GM12878 (cell line): ENCODE data around the gene NCBP3. TPM values are rescaled to one million over a fixed set of nuclear protein-coding genes. Genes with fewer than 3 reads are reported as not detected.

ENCODE experiments used
- ATAC-seq: fragments of 200-7000 bp; cut with Tn5 transposase; 3 replicates; pipeline ENCODE4 v1.9.1; 2020; ENCODE audit warnings: mild to moderate bottlenecking, moderate library complexity
- BruUV-seq: library from RNA; stranded (reverse); fragments of 400-500 nt; replicated peaks from 2 replicates; lab custom pipeline; 2021; lab: Mats Ljungman, UMichigan
- CTCF ChIA-PET: fragments of 300-600 bp; sonication (Branson Sonifier 250); formaldehyde crosslinking; extraction: SDS; loops from one replicate; lab custom pipeline; 2021; ENCODE audit warnings: inconsistent platforms; lab: Yijun Ruan, JAX
- POLR2A ChIA-PET: fragments of 350-600 bp; formaldehyde crosslinking; extraction: SDS; loops from one replicate; lab custom pipeline; 2021; ENCODE audit warnings: inconsistent platforms; lab: Charles Lee
- RAD21 ChIA-PET: fragments of 300-600 bp; sonication (Branson Sonifier 250); formaldehyde crosslinking; loops from one replicate; lab custom pipeline; 2023; ENCODE audit warnings: antibody characterized with exemption; ENCODE audit not compliant: unreplicated experiment; lab: Charles Lee
- SMC1A ChIA-PET: fragments of 300-600 bp; sonication (Branson Sonifier 250); formaldehyde crosslinking; loops from one replicate; lab custom pipeline; 2023; ENCODE audit not compliant: unreplicated experiment, uncharacterized antibody; lab: Charles Lee
- DNase-seq: peaks from one replicate; pipeline ENCODE4 v3.0.0-alpha.2; 2011; ENCODE audit warnings: low read depth, low spot score
- FAIRE-seq: peaks from 3 replicates; lab custom pipeline; 2011; peaks lifted over from hg19 to GRCh38; lab: Jason Lieb, UNC
- H2AFZ ChIP-seq: 2 replicates; pipeline ENCODE4 v1.6.0; 2011; ENCODE audit warnings: low read depth, low read length, control low read depth; ENCODE audit not compliant: control insufficient read depth
- H3K27ac ChIP-seq: 2 replicates; pipeline ENCODE4 v1.5.1; 2011; ENCODE audit warnings: control low read depth; ENCODE audit not compliant: control insufficient read depth, insufficient read depth
- H3K27me3 ChIP-seq, 2 experiments: replicated peaks in 1 of 2; 2 replicates each; pipeline versions ENCODE4 v1.6.0 to v1.6.1; 2011; ENCODE audit warnings: low read length in 1 of 2; ENCODE audit not compliant: control insufficient read depth in 2 of 2, insufficient read depth in 2 of 2
- H3K36me3 ChIP-seq, 2 experiments: 2 replicates each; pipeline ENCODE4 v1.5.1; 2011; ENCODE audit warnings: low read length in 1 of 2; ENCODE audit not compliant: control insufficient read depth in 2 of 2, insufficient read depth in 2 of 2
- H3K4me1 ChIP-seq: 2 replicates; pipeline ENCODE4 v1.6.1; 2011; ENCODE audit warnings: mild to moderate bottlenecking, low read length, moderate library complexity, mixed read lengths; ENCODE audit not compliant: control insufficient read depth, insufficient read depth
- H3K4me2 ChIP-seq: 2 replicates; pipeline ENCODE4 v1.6.0; 2011; ENCODE audit warnings: control low read depth; ENCODE audit not compliant: control insufficient read depth, insufficient read depth
- H3K4me3 ChIP-seq: fragments of 200-600 bp; sonication (generic); 2 replicates; pipeline ENCODE4 v1.5.1; 2016
- H3K79me2 ChIP-seq: 2 replicates; pipeline ENCODE4 v1.6.0; 2011; ENCODE audit warnings: low read length; ENCODE audit not compliant: control insufficient read depth, insufficient read depth
- H3K9ac ChIP-seq: 2 replicates; pipeline ENCODE4 v1.8.0; 2011; ENCODE audit warnings: low read length, control low read depth, mixed read lengths; ENCODE audit not compliant: control insufficient read depth, insufficient read depth
- H3K9me3 ChIP-seq: replicated peaks from 3 replicates; pipeline ENCODE4 v1.5.1; 2011; ENCODE audit warnings: mild to moderate bottlenecking, low read length; ENCODE audit not compliant: control insufficient read depth, insufficient read depth
- H4K20me1 ChIP-seq: 2 replicates; pipeline ENCODE4 v1.6.0; 2011; ENCODE audit not compliant: control insufficient read depth, insufficient read depth
- ASH2L ChIP-seq: fragments of 300-600, 200-600 bp; sonication (generic); IDR thresholded peaks from 2 replicates; pipeline ENCODE4 v1.6.1; 2017; ENCODE audit warnings: low read depth, mild to moderate bottlenecking, borderline replicate concordance
- BHLHE40 ChIP-seq, 2 experiments: fragments of 450-650 bp in 1 of 2; IDR thresholded peaks; 2 replicates each; pipeline ENCODE4 v1.6.1; 2011 to 2017; ENCODE audit warnings: low read depth in 2 of 2, borderline replicate concordance in 1 of 2, improper control_type of control experiment in 1 of 2, low read length in 1 of 2, mild to moderate bottlenecking in 1 of 2
- CHD4 ChIP-seq: fragments of 200-600 bp; sonication (generic); IDR thresholded peaks from 2 replicates; pipeline ENCODE4 v1.6.1; 2016; ENCODE audit warnings: mild to moderate bottlenecking
- CREB1 ChIP-seq: IDR thresholded peaks from 2 replicates; pipeline ENCODE4 v1.6.1; 2012; ENCODE audit warnings: low read depth, mild to moderate bottlenecking, inconsistent platforms
- CREM ChIP-seq: IDR thresholded peaks from 2 replicates; pipeline ENCODE4 v1.6.1; 2014; ENCODE audit warnings: antibody characterized with exemption, low read depth
- E4F1 ChIP-seq: fragments of 450-650 bp; IDR thresholded peaks from 2 replicates; pipeline ENCODE4 v1.6.1; 2018; ENCODE audit warnings: borderline replicate concordance, mild to moderate bottlenecking; ENCODE audit not compliant: partially characterized antibody
- EED ChIP-seq: sonication (generic); IDR thresholded peaks from 2 replicates; pipeline ENCODE4 v1.6.1; 2016; ENCODE audit warnings: antibody characterized with exemption, low read depth
- ESRRA ChIP-seq: IDR thresholded peaks from 2 replicates; pipeline ENCODE4 v1.6.1; 2012; ENCODE audit warnings: mild to moderate bottlenecking, low read length, improper control_type of control experiment
- ETV6 ChIP-seq, 2 experiments: fragments of 450-650 bp in 1 of 2; IDR thresholded peaks in 1 of 2; conservative IDR thresholded peaks in 1 of 2; 2 replicates each; pipeline ENCODE4 v1.6.1; 2014; ENCODE audit warnings: antibody characterized with exemption in 1 of 2, borderline replicate concordance in 1 of 2, low read depth in 1 of 2, mild to moderate bottlenecking in 1 of 2, moderate library complexity in 1 of 2
- GATAD2B ChIP-seq: fragments of 450-650 bp; conservative IDR thresholded peaks from 2 replicates; pipeline ENCODE4 v1.6.1; 2017; ENCODE audit warnings: low read depth, mild to moderate bottlenecking, moderate library complexity
- IRF4 ChIP-seq: IDR thresholded peaks from 2 replicates; pipeline ENCODE4 v1.6.1; 2011; ENCODE audit warnings: low read depth, low read length
- MEF2A ChIP-seq: IDR thresholded peaks from 2 replicates; pipeline ENCODE4 v1.6.1; 2011; ENCODE audit warnings: low read depth, mild to moderate bottlenecking, low read length, moderate library complexity; ENCODE audit not compliant: insufficient read depth
- MYB ChIP-seq: fragments of 150-350 bp; IDR thresholded peaks from 2 replicates; pipeline ENCODE4 v1.6.1; 2014; ENCODE audit warnings: mild to moderate bottlenecking, low read depth, low read length, borderline replicate concordance
- MYC ChIP-seq: IDR thresholded peaks from 2 replicates; pipeline ENCODE4 v1.6.1; 2011; ENCODE audit warnings: mild to moderate bottlenecking, low read length, moderate library complexity, inconsistent platforms; ENCODE audit not compliant: insufficient read depth, insufficient replicate concordance, insufficient read length, severe bottlenecking
- POLR2A ChIP-seq: IDR thresholded peaks from 2 replicates; pipeline ENCODE4 v1.6.1; 2011; ENCODE audit warnings: low read depth, mild to moderate bottlenecking, low read length
- RAD51 ChIP-seq: fragments of 450-650 bp; IDR thresholded peaks from 2 replicates; pipeline ENCODE4 v1.6.1; 2016; ENCODE audit warnings: moderate library complexity, mild to moderate bottlenecking, inconsistent platforms
- RELA ChIP-seq: fragments of 450-650 bp; IDR thresholded peaks from 2 replicates; pipeline ENCODE4 v1.8.0; 2014; ENCODE audit warnings: borderline replicate concordance; ENCODE audit not compliant: partially characterized antibody
- TCF12 ChIP-seq: IDR thresholded peaks from 2 replicates; pipeline ENCODE4 v1.6.1; 2011; ENCODE audit warnings: low read depth, mild to moderate bottlenecking, low read length
- ZSCAN29 ChIP-seq: fragments of 450-650 bp; IDR thresholded peaks from 2 replicates; pipeline ENCODE4 v1.6.1; 2017; ENCODE audit warnings: mild to moderate bottlenecking, moderate library complexity
- WGBS: methylation state at CpG from one replicate; pipeline ENCODE4 v1.1.6; 2016; ENCODE audit warnings: low lambda C conversion rate; ENCODE audit not compliant: insufficient replicate concordance, insufficient coverage; ENCODE audit errors: missing lambda C conversion rate; 5-methylcytosine and 5-hydroxymethylcytosine counted together
- in situ Hi-C: fragments of 300-500 bp; cut with MboI; formaldehyde crosslinking; loops from 9 replicates; pipeline ENCODE4 v1.14.3; 2018; ENCODE audit warnings: mixed read lengths
- intact Hi-C: fragments of 100-400 bp; cut with micrococcal nuclease; formaldehyde crosslinking; loops from one replicate; pipeline ENCODE4 v1.14.2; 2022; ENCODE audit not compliant: unreplicated experiment
- polyA plus RNA-seq, 11 experiments: library from polyadenylated mRNA; depleted of rRNA in 4 of 11; unstranded in 6 of 11; stranded (reverse) in 5 of 11; fragments of >200 nt; fragmentation: Nextera tagmentation in 4 of 11; fragmentation: Illumina TruSeq in 1 of 11; extraction: Ambion mirVana in 4 of 11; extraction: Trizol in 1 of 11; gene quantifications; 1 replicate in 1 of 11; 2 replicates in 10 of 11; pipeline versions ENCODE4 v1.2.1 to v1.2.3, GENCODE V29; 2011 to 2016; ENCODE audit warnings: inconsistent platforms in 2 of 11, missing spikeins in 2 of 11, low read depth in 1 of 11
- total RNA-seq, 4 experiments: library from RNA; depleted of rRNA in 3 of 4; stranded (reverse); fragments of >200 nt in 3 of 4; fragmentation: Illumina TruSeq in 1 of 4; extraction: Trizol in 1 of 4; gene quantifications; 2 replicates each; pipeline versions ENCODE4 v1.2.1 to v1.2.3, GENCODE V29; 2013 to 2021
- TF ChIP-seq, protein P1 (sequence below): IDR thresholded peaks from 2 replicates; pipeline ENCODE4 v1.6.1; 2011; ENCODE audit warnings: mild to moderate bottlenecking, low read depth, low read length, moderate library complexity; ENCODE audit not compliant: insufficient replicate concordance

NCBP3 gene
- total and polyA plus RNA-seq, 10 of the 15 experiments (the other 5 are each of a cell fraction or from before 2014, with no cell fraction given): 5.2 to 32.0 (median 23.2) TPM

DNA sequence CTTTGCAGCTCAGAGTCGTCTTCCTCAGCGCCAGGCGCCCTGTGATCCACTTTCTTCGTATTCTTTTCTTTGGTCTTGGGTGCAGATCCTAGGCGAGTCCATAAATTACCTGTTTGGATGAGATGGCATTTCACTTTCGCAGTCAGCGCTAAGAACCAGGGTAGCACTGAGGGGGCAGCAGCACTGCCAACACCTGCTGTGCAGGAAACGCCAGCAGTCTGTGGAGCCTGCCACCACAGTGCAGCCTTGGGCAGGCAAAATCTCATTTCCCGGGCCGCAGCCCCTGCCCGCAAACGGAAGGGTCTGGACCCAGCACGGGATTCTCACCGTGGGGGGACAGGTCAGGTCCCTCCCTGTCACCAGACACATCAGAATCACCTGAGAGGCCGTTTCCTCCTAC, 32.9 kb downstream of the NCBP3 start:
- peaks cover 16 to 18% of the 10 kb centered on the region in 2 experiments for H3K36me3 ChIP-seq
- POLR2A ChIA-PET: no interaction called here

DNA sequence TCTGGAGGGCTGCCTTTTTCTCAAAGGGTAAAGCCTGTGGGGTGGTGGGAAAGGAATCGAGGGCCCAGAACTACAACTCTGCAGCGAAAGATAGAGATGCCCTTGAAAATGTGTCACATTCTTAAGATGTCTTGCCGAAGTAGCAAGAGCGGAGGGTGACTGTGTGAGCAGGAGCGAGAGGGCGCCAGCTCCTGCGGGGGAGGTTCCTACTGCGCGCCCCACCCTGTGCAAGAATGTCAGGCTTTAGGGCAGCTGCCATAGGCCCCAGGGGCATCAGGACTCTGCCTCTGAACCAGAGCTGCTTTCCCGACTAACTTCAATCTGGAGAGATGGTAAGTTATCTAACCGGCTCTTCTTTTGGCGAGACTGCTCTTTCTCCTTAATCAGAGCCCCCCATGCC, 33.3 kb downstream of the NCBP3 start:
- ChIA-PET CTCF (interaction anchor here (1.1 to 3.5 kb wide), 3 partner anchors 14 to 79 kb away, joined by 3 to 23 read pairs (median 14); no protein-coding TSS in a partner anchor), RAD21 (interaction anchor here (1.4 kb wide), 1 partner anchor 75 kb away, joined by 4 read pairs; no protein-coding TSS in a partner anchor), POLR2A (no interaction called here), SMC1A (interaction anchor here (0.8 kb wide), 1 partner anchor 15 kb away, joined by 3 read pairs; no protein-coding TSS in a partner anchor)
- H3K36me3 ChIP-seq: peaks cover 16 to 17% of the 10 kb centered on the region in 2 experiments
- H3K27me3 ChIP-seq: no peaks in the 10 kb centered on the region
- ATAC-seq (no peak), DNase-seq (no peak), FAIRE-seq (no peak)
- in situ Hi-C loops (no loop called here), intact Hi-C loops (no loop called here)
- 98% methylated on average over 11 of the region's 12 CpGs for WGBS
- no peaks in the 10 kb centered on the region for H3K9me3 ChIP-seq
- no peak overlapping the region for H3K27ac ChIP-seq
- no peaks in the 10 kb centered on the region for H3K79me2 ChIP-seq
- no peak overlapping the region for H2AFZ ChIP-seq
- no peak overlapping the region for H3K4me2 ChIP-seq
- BruUV-seq: no TSS peak
- H4K20me1 ChIP-seq: no peaks in the 10 kb centered on the region
- peaks cover 9% of the 10 kb centered on the region for H3K4me1 ChIP-seq
- no peak overlapping the region for H3K4me3 ChIP-seq
- H3K9ac ChIP-seq: no peak overlapping the region
- TF ChIP-seq, protein P1, sequence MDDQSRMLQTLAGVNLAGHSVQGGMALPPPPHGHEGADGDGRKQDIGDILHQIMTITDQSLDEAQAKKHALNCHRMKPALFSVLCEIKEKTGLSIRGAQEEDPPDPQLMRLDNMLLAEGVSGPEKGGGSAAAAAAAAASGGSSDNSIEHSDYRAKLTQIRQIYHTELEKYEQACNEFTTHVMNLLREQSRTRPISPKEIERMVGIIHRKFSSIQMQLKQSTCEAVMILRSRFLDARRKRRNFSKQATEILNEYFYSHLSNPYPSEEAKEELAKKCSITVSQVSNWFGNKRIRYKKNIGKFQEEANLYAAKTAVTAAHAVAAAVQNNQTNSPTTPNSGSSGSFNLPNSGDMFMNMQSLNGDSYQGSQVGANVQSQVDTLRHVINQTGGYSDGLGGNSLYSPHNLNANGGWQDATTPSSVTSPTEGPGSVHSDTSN: no peak
- TF ChIP-seq ZSCAN29 (no peak), ESRRA (no peak), MYB (no peak), GATAD2B (no peak), RELA (no peak), E4F1 (no peak), CREM (no peak), EED (no peak), ETV6 (conservative IDR thresholded peaks at IDR 0.05 in 1 of 2, IDR thresholded peaks at IDR 0.05 in 1 of 2; ENCODE audit: borderline replicate concordance in 1 of 2, low read depth in 1 of 2) (no peak), IRF4 (no peak), POLR2A (no peak)

More for the DNA sequence above, 32.9 kb downstream of the NCBP3 start:
- no peaks in the 10 kb centered on the region for H3K9me3 ChIP-seq
- ChIA-PET SMC1A (no interaction called here), CTCF (interaction anchor here (1.1 to 3.5 kb wide), 2 partner anchors 13 to 79 kb away, joined by 3 to 14 read pairs; no protein-coding TSS in a partner anchor), RAD21 (no interaction called here)
- WGBS: 96% methylated on average over 15 of the region's 15 CpGs
- H3K27me3 ChIP-seq: no peaks in the 10 kb centered on the region
- FAIRE-seq: no peak
- H2AFZ ChIP-seq: no peak overlapping the region
- H3K4me3 ChIP-seq: no peak overlapping the region
- no TSS peak for BruUV-seq
- TF ChIP-seq CHD4 (no peak), CREM (no peak), ASH2L (no peak), TCF12 (no peak), BHLHE40 (IDR thresholded peaks at IDR 0.05; ENCODE audit: borderline replicate concordance in 1 of 2, low read depth in 2 of 2, low read length in 1 of 2) (no peak), MYC (no peak), RAD51 (no peak), MEF2A (no peak), CREB1 (no peak)
- H3K4me1 ChIP-seq: peaks cover 9% of the 10 kb centered on the region
- ATAC-seq: no peak
- in situ Hi-C loops (no loop called here), intact Hi-C loops (no loop called here)
- no peak overlapping the region for H3K27ac ChIP-seq
- no peaks in the 10 kb centered on the region for H3K79me2 ChIP-seq
- no peak overlapping the region for H3K4me2 ChIP-seq
- H3K9ac ChIP-seq: no peak overlapping the region
- DNase-seq: no peak
- H4K20me1 ChIP-seq: no peaks in the 10 kb centered on the region
